AG10803 (cell line): ENCODE data around the gene LRFN4.
A peak's percentile ranks its signal among the peaks of the same experiment; 100 is the strongest.

Experiments used
- DNase-seq: peaks from one replicate; pipeline ENCODE4 v3.0.0; 2010; ENCODE audit warnings: low read depth
- H3K4me3 ChIP-seq: 2 replicates; pipeline ENCODE4 v1.5.1; 2011; ENCODE audit warnings: mild to moderate bottlenecking, low read length, control low read depth
- CTCF ChIP-seq: conservative IDR thresholded peaks from 2 replicates; pipeline ENCODE4 v1.5.1; 2011; ENCODE audit warnings: mild to moderate bottlenecking, low read length, control low read depth, inconsistent platforms

The LRFN4 gene

GRCh38 chr11:66856496-66857233 lies at the start of gene LRFN4:
LRFN4 (plus strand) TSS chr11:66857064; CDS start chr11:66857745, 681 bp downstream.
- DNase-seq = no peak
- H3K4me3 ChIP-seq = peak within 1 kb of the TSS; percentile 83
- no peak for TF ChIP-seq CTCF

- no peak overlapping the region for H3K4me3 ChIP-seq
- no peak for DNase-seq
- no peak for TF ChIP-seq CTCF
These were observed 47.3 kb upstream of the LRFN4 start for GRCh38 chr11:66809592-66809991.

- H3K4me3 ChIP-seq = no peak overlapping the region
- DNase-seq = no peak
- TF ChIP-seq CTCF = no peak
These were observed 46.2 kb upstream of the LRFN4 start for GRCh38 chr11:66810576-66811185.

GRCh38 chr11:66814678-66815077 lies 42.2 kb upstream of the LRFN4 start:
- no peak overlapping the region for H3K4me3 ChIP-seq
- DNase-seq = no peak
- no peak for TF ChIP-seq CTCF

- no peak for DNase-seq
- TF ChIP-seq CTCF = no peak
These were observed 41.2 kb upstream of the LRFN4 start for GRCh38 chr11:66815646-66816045.

GRCh38 chr11:66818231-66818955 lies 38.5 kb upstream of the LRFN4 start:
- no peak for TF ChIP-seq CTCF
- DNase-seq = no peak
- H3K4me3 ChIP-seq = no peak overlapping the region

More at GRCh38 chr11:66815646-66816045, 41.2 kb upstream of the LRFN4 start:
- H3K4me3 ChIP-seq = no peak overlapping the region
